NCI-H526 treated with DMSO at 0.1 percent for 48 hours (cell line): ENCODE data around the gene CH25H.
"Not testable (repeated sequence)": the region's sequence is repeated elsewhere in the genome, so short reads cannot be mapped to it uniquely, and the experiment has no call there.

Experiments used
- DNase-seq: peaks from one replicate; lab custom pipeline; 2025; lab: John Stamatoyannopoulos, UW

CH25H gene

GRCh38 chr10:89207181-89207800, at the start of gene CH25H:
TSS of gene CH25H (minus strand) at chr10:89207317. CDS start at chr10:89207292, 25 bp downstream.
- DNase-seq, result peak; percentile 33

- no peak for DNase-seq
Measured at GRCh38 chr10:89256340-89256739, 49.2 kb upstream of the CH25H start.

GRCh38 chr10:89255793-89256192, 48.7 kb upstream of the CH25H start:
- DNase-seq, result no peak

GRCh38 chr10:89255091-89255579, 48.0 kb upstream of the CH25H start:
- DNase-seq, result not testable (repeated sequence)

GRCh38 chr10:89252225-89252585, 45.1 kb upstream of the CH25H start:
- DNase-seq, result no peak

GRCh38 chr10:89251409-89252224, 44.5 kb upstream of the CH25H start, which contains the start of gene LIPA:
TSS of gene LIPA (minus strand) at chr10:89251775. CDS start at chr10:89247648, 4,127 bp downstream.
- DNase-seq, result peak; percentile 87

- no peak for DNase-seq
Measured at GRCh38 chr10:89250865-89251408, 43.8 kb upstream of the CH25H start.

GRCh38 chr10:89248990-89249389, 41.9 kb upstream of the CH25H start:
- DNase-seq, result no peak

GRCh38 chr10:89247623-89248022, 40.5 kb upstream of the CH25H start:
- DNase-seq, result not testable (repeated sequence)

GRCh38 chr10:89245802-89246201, 38.7 kb upstream of the CH25H start:
- DNase-seq, result no peak

GRCh38 chr10:89242840-89243568, 35.9 kb upstream of the CH25H start:
- no peak for DNase-seq

- no peak for DNase-seq
Measured at GRCh38 chr10:89242345-89242684, 35.2 kb upstream of the CH25H start.

- no peak for DNase-seq
Measured at GRCh38 chr10:89241486-89242344, 34.6 kb upstream of the CH25H start.

GRCh38 chr10:89241026-89241425, 33.9 kb upstream of the CH25H start:
- DNase-seq, result no peak

- DNase-seq, result no peak
Measured at GRCh38 chr10:89240519-89240918, 33.4 kb upstream of the CH25H start.

GRCh38 chr10:89238956-89239644, 32.0 kb upstream of the CH25H start:
- DNase-seq, result no peak

- no peak for DNase-seq
Measured at GRCh38 chr10:89237849-89238248, 30.7 kb upstream of the CH25H start.

GRCh38 chr10:89236226-89236797, 29.2 kb upstream of the CH25H start:
- no peak for DNase-seq

- DNase-seq, result no peak
Measured at GRCh38 chr10:89235073-89235798, 28.1 kb upstream of the CH25H start.

- no peak for DNase-seq
Measured at GRCh38 chr10:89233033-89233432, 25.9 kb upstream of the CH25H start.
